HepG2 (cell line): ENCODE results near the gene BTD. TPM values are rescaled to one million over a fixed set of nuclear protein-coding genes. Genes with fewer than 3 reads are reported as not detected.

Experiments
- EP300 ChIP-seq, 3 experiments: sonication (generic) in 1 of 3; formaldehyde crosslinking in 1 of 3; IDR thresholded peaks; 2 replicates each; pipeline versions ENCODE4 v1.5.1 to v1.6.1; 2011 to 2020; ENCODE audit warnings: low read depth in 2 of 3, low read length in 2 of 3, borderline replicate concordance in 1 of 3, improper control_type of control experiment in 1 of 3, mild to moderate bottlenecking in 1 of 3, missing genetic modification reagents in 1 of 3, moderate library complexity in 1 of 3
- ETV5 ChIP-seq: IDR thresholded peaks from 2 replicates; pipeline ENCODE4 v1.6.1; 2018; ENCODE audit warnings: missing biosample characterization, missing genetic modification reagents, inconsistent platforms, borderline replicate concordance
- HNF4A ChIP-seq: sonication (generic); formaldehyde crosslinking; IDR thresholded peaks from 2 replicates; pipeline ENCODE4 v1.4.0; 2020; ENCODE audit warnings: missing genetic modification reagents
- HNF4G ChIP-seq, 2 experiments: sonication (generic) in 1 of 2; formaldehyde crosslinking in 1 of 2; IDR thresholded peaks; 2 replicates each; pipeline versions ENCODE4 v1.4.0 to v1.6.1; 2011 to 2020; ENCODE audit warnings: borderline replicate concordance in 2 of 2, low read depth in 2 of 2, mild to moderate bottlenecking in 2 of 2, low read length in 1 of 2, missing genetic modification reagents in 1 of 2, moderate library complexity in 1 of 2
- IRX3 ChIP-seq: sonication (generic); formaldehyde crosslinking; IDR thresholded peaks from 2 replicates; pipeline ENCODE4 v1.8.1; 2023; ENCODE audit warnings: mild to moderate bottlenecking, low read depth, missing genetic modification reagents, borderline replicate concordance
- MXD4 ChIP-seq: IDR thresholded peaks from 2 replicates; pipeline ENCODE4 v1.6.1; 2016; ENCODE audit warnings: mild to moderate bottlenecking, missing biosample characterization, missing genetic modification reagents
- NCOA2 ChIP-seq: sonication (generic); formaldehyde crosslinking; IDR thresholded peaks from 2 replicates; pipeline ENCODE4 v1.8.0; 2022; ENCODE audit warnings: inconsistent platforms
- PLRG1 ChIP-seq: fragments of 450-650 bp; conservative IDR thresholded peaks from 2 replicates; pipeline ENCODE4 v1.6.1; 2016
- SMAD9 ChIP-seq: sonication (generic); formaldehyde crosslinking; IDR thresholded peaks from 2 replicates; pipeline ENCODE4 v1.5.1; 2020; ENCODE audit warnings: mild to moderate bottlenecking, missing genetic modification reagents
- TEAD3 ChIP-seq: optimal IDR thresholded peaks from 2 replicates; pipeline ENCODE3; 2016; ENCODE audit warnings: borderline replicate concordance
- ZFAT ChIP-seq: sonication (generic); formaldehyde crosslinking; conservative IDR thresholded peaks from 2 replicates; pipeline ENCODE4 v1.8.1; 2023; ENCODE audit warnings: missing genetic modification reagents, inconsistent platforms
- ZNF326 ChIP-seq: sonication (generic); formaldehyde crosslinking; IDR thresholded peaks from 2 replicates; pipeline ENCODE4 v1.4.0; 2020; ENCODE audit warnings: missing genetic modification reagents, borderline replicate concordance
- ZNF737 ChIP-seq: sonication (generic); formaldehyde crosslinking; IDR thresholded peaks from 2 replicates; pipeline ENCODE4 v1.5.0; 2020; ENCODE audit warnings: missing genetic modification reagents, mild to moderate bottlenecking, borderline replicate concordance
- ZNF83 ChIP-seq: sonication (generic); formaldehyde crosslinking; IDR thresholded peaks from 2 replicates; pipeline ENCODE4 v1.4.0; 2020; ENCODE audit warnings: missing genetic modification reagents, mild to moderate bottlenecking, borderline replicate concordance
- polyA plus RNA-seq, 8 experiments: library from polyadenylated mRNA; depleted of rRNA in 3 of 8; stranded (reverse) in 7 of 8; unstranded in 1 of 8; fragments of >200 nt; fragmentation: Illumina TruSeq in 4 of 8; extraction: Trizol in 4 of 8; gene quantifications; 2 replicates each; pipeline versions ENCODE4 v1.2.1 to v1.2.3, GENCODE V29; 2011 to 2016; ENCODE audit warnings: low read depth in 4 of 8, missing spikeins in 1 of 8, mixed read lengths in 1 of 8; ENCODE audit not compliant: insufficient read depth in 1 of 8
- total RNA-seq, 5 experiments: library from RNA; depleted of rRNA; stranded (reverse); fragments of >200 nt; fragmentation: Illumina TruSeq; extraction: Trizol; gene quantifications; 2 replicates each; pipeline ENCODE4 v1.2.3, GENCODE V29; 2016; ENCODE audit warnings: low read depth in 1 of 5
- TF ChIP-seq, protein P1 (sequence below): sonication (generic); formaldehyde crosslinking; IDR thresholded peaks from 2 replicates; pipeline ENCODE4 v1.5.1; 2020; ENCODE audit warnings: mild to moderate bottlenecking, missing genetic modification reagents
- TF ChIP-seq, protein P2 (sequence below): sonication (generic); formaldehyde crosslinking; IDR thresholded peaks from 2 replicates; pipeline ENCODE4 v1.4.0; 2020; ENCODE audit warnings: mild to moderate bottlenecking, low read depth, missing genetic modification reagents
- TF ChIP-seq, protein P3 (sequence below): sonication (generic); formaldehyde crosslinking; IDR thresholded peaks from 2 replicates; pipeline ENCODE4 v1.8.1; 2023; ENCODE audit warnings: mild to moderate bottlenecking, moderate library complexity, missing genetic modification reagents
- TF ChIP-seq, protein P4 (sequence below): IDR thresholded peaks from 2 replicates; pipeline ENCODE4 v1.6.1; 2016; ENCODE audit warnings: mild to moderate bottlenecking

BTD gene
- total and polyA plus RNA-seq, 2 of the 13 experiments (the other 11 are each of a cell fraction or from before 2014, with no cell fraction given) = 15.7 to 35.5 TPM

DNA sequence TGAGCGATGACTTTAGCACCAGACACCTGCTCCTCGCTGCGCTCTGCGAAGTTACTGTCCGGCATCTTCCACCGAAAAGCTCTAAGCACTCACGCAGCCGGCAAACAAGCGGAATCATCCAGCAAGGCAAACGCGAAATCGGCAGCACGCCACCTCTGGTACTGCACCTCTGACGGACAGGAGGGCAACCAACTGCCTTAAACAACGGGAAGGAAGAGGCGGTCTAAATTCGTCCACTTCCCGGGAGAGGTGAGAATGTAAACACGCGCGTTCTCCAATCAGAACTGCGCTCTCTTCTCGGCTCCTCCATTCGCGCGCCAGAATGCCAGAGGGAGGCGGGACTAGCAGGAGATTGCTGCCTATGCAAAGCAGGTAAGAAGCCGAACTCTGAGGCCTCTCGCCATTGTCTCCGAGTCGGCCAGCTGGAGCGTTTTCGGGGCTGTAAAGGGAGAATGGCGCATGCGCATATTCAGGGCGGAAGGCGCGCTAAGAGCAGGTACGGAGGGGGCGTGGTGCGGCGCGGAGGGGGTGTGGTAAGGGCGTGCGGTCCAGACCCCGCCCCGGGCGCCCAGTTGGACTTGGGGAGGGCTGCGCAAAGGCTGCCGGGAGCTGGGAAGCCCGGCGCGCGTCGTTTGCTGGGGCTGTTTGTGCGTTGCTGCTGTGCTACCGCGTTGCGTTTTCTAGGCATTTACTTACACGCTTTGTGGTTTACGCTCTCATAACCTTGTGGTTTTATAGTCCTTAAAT lies at the start of gene BTD, which contains the start of gene HACL1 (continued):
- peak; percentile 86; the same call in 1 of the 2 replicates for TF ChIP-seq IRX3 (CRISPR knock-in tag)
- no peak for TF ChIP-seq ZNF737 (CRISPR knock-in tag)
- TF ChIP-seq, protein P1, sequence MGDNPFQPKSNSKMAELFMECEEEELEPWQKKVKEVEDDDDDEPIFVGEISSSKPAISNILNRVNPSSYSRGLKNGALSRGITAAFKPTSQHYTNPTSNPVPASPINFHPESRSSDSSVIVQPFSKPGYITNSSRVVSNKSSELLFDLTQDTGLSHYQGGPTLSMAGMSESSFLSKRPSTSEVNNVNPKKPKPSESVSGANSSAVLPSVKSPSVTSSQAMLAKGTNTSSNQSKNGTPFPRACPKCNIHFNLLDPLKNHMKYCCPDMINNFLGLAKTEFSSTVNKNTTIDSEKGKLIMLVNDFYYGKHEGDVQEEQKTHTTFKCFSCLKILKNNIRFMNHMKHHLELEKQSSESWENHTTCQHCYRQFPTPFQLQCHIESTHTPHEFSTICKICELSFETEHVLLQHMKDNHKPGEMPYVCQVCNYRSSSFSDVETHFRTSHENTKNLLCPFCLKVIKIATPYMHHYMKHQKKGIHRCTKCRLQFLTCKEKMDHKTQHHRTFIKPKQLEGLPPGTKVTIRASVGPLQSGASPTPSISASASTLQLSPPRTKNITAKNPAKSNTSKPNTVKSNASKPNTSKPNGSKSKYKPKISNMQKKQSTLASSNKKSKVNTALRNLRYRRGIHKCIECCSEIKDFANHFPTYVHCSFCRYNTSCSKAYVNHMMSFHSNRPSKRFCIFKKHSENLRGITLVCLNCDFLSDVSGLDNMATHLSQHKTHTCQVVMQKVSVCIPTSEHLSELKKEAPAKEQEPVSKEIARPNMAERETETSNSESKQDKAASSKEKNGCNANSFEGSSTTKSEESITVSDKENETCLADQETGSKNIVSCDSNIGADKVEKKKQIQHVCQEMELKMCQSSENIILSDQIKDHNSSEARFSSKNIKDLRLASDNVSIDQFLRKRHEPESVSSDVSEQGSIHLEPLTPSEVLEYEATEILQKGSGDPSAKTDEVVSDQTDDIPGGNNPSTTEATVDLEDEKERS = peak; percentile 40; the same call in 1 of the 2 replicates
- 0 out of 2 replicates have a peak, but pooled peaks have one; percentile 38 for TF ChIP-seq SMAD9 (CRISPR knock-in tag)
- no peak for TF ChIP-seq ZFAT (CRISPR knock-in tag)
- TF ChIP-seq ZNF326 = no peak
- no peak for TF ChIP-seq PLRG1
- no peak for TF ChIP-seq HNF4G (IDR thresholded peaks at IDR 0.05; ENCODE audit: borderline replicate concordance, low read depth, low read length)
- no peak for TF ChIP-seq HNF4G (CRISPR knock-in tag; IDR thresholded peaks at IDR 0.05; ENCODE audit: borderline replicate concordance, low read depth)
- no peak for TF ChIP-seq ZNF83 (CRISPR knock-in tag)
- TF ChIP-seq, protein P2, sequence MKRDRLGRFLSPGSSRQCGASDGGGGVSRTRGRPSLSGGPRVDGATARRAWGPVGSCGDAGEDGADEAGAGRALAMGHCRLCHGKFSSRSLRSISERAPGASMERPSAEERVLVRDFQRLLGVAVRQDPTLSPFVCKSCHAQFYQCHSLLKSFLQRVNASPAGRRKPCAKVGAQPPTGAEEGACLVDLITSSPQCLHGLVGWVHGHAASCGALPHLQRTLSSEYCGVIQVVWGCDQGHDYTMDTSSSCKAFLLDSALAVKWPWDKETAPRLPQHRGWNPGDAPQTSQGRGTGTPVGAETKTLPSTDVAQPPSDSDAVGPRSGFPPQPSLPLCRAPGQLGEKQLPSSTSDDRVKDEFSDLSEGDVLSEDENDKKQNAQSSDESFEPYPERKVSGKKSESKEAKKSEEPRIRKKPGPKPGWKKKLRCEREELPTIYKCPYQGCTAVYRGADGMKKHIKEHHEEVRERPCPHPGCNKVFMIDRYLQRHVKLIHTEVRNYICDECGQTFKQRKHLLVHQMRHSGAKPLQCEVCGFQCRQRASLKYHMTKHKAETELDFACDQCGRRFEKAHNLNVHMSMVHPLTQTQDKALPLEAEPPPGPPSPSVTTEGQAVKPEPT (CRISPR knock-in tag) = peak; percentile 75; the same call in 1 of the 2 replicates
- TF ChIP-seq HNF4A (CRISPR knock-in tag) = peak; percentile 18; the same call in 1 of the 2 replicates
- TF ChIP-seq NCOA2 (CRISPR knock-in tag) = peak; percentile 62
- TF ChIP-seq ETV5 (CRISPR knock-in tag) = no peak
- 0 out of 4 replicates have a peak, but pooled peaks of 1 of the 2 experiments have one; percentile 6 for TF ChIP-seq EP300 (IDR thresholded peaks at IDR 0.05; ENCODE audit: low read depth in 2 of 2, low read length in 2 of 2)
- TF ChIP-seq EP300 (CRISPR knock-in tag; IDR thresholded peaks at IDR 0.05; ENCODE audit: borderline replicate concordance) = no peak
- 0 out of 2 replicates have a peak, but pooled peaks have one; percentile 60 for TF ChIP-seq MXD4 (CRISPR knock-in tag)
- no peak for TF ChIP-seq TEAD3 (CRISPR knock-in tag)
- TF ChIP-seq, protein P3, sequence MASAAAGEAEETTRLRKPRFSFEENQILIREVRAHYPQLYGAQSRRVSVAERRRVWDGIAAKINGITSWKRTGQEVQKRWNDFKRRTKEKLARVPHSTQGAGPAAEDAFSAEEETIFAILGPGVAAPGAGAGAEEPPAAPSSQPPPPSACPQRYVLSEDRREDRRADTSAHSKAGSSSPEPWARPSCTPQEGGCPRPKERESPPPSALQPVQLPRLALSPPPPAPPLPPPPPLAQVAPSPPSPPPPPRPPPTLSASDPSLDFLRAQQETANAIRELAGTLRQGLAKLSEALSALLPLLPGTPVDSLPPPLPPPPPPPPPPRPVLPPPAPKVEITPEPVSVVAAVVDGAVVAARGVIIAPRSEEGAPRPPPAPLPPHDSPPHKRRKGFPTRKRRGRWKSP (CRISPR knock-in tag) = peak; percentile 43; the same call in 1 of the 2 replicates
- TF ChIP-seq, protein P4, sequence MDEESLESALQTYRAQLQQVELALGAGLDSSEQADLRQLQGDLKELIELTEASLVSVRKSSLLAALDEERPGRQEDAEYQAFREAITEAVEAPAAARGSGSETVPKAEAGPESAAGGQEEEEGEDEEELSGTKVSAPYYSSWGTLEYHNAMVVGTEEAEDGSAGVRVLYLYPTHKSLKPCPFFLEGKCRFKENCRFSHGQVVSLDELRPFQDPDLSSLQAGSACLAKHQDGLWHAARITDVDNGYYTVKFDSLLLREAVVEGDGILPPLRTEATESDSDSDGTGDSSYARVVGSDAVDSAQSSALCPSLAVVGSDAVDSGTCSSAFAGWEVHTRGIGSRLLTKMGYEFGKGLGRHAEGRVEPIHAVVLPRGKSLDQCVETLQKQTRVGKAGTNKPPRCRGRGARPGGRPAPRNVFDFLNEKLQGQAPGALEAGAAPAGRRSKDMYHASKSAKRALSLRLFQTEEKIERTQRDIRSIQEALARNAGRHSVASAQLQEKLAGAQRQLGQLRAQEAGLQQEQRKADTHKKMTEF = peak; percentile 76; the same call in 1 of the 2 replicates
